Kidney (tissue), 14 donors: ENCODE results near the gene SLC2A4RG. TPM values are rescaled to one million over a fixed set of nuclear protein-coding genes. Genes with fewer than 3 reads are reported as not detected.

Experiments used
- DNase-seq, 5 donors: peaks; one replicate each; pipeline ENCODE4 v3.0.0-alpha.2; 2013 to 2020
- FAIRE-seq: peaks from 2 replicates; lab custom pipeline; 2012; peaks lifted over from hg19 to GRCh38; lab: Jason Lieb, UNC
- H3K27ac ChIP-seq, 2 donors: one replicate each; pipeline ENCODE4 v1.7.0; 2013; ENCODE audit warnings: low read depth in 2 of 2, low read length in 2 of 2, inconsistent platforms in 1 of 2
- H3K27me3 ChIP-seq: one replicate; pipeline ENCODE4 v1.7.1; 2013; ENCODE audit warnings: low read length, inconsistent platforms; ENCODE audit not compliant: control insufficient read depth, insufficient read depth
- H3K36me3 ChIP-seq, 3 donors: one replicate each; pipeline versions ENCODE4 v1.7.0 to v1.7.1; 2013; ENCODE audit warnings: low read length in 3 of 3, control low read depth in 1 of 3, inconsistent platforms in 1 of 3; ENCODE audit not compliant: insufficient read depth in 3 of 3, control insufficient read depth in 2 of 3
- H3K4me1 ChIP-seq, 3 donors: one replicate each; pipeline versions ENCODE4 v1.7.0 to v1.7.1; 2013; ENCODE audit warnings: low read length in 3 of 3, inconsistent platforms in 1 of 3, low read depth in 1 of 3; ENCODE audit not compliant: control insufficient read depth in 2 of 3, insufficient read depth in 2 of 3
- H3K4me3 ChIP-seq, 3 donors: one replicate each; pipeline versions ENCODE4 v1.7.0 to v1.8.1; 2013; ENCODE audit warnings: low read length in 3 of 3, control low read depth in 1 of 3, inconsistent platforms in 1 of 3
- H3K9ac ChIP-seq, 3 donors: one replicate each; pipeline versions ENCODE4 v1.7.0 to v1.7.1; 2013; ENCODE audit warnings: low read length in 3 of 3, control low read depth in 1 of 3, inconsistent platforms in 1 of 3
- H3K9me3 ChIP-seq, 3 donors: one replicate each; pipeline versions ENCODE4 v1.7.0 to v1.7.1; 2013; ENCODE audit warnings: low read length in 3 of 3, control low read depth in 1 of 3, inconsistent platforms in 1 of 3; ENCODE audit not compliant: control insufficient read depth in 2 of 3, insufficient read depth in 1 of 3
- CTCF ChIP-seq: IDR thresholded peaks from 3 replicates; pipeline ENCODE4 v1.5.1; 2012; ENCODE audit warnings: mild to moderate bottlenecking, moderate library complexity, borderline replicate concordance; ENCODE audit not compliant: insufficient read depth; ENCODE audit errors: extremely low read depth
- intact Hi-C: fragments of 100-400 bp; cut with DNase I; formaldehyde crosslinking; loops from one replicate; pipeline ENCODE4 v1.11.1; 2022
- polyA plus RNA-seq: library from polyadenylated mRNA; stranded (reverse); fragments of 350-450 nt; fragmentation: Illumina TruSeq; extraction: RNeasy Lipid Tissue Mini Kit (QIAGEN cat#74804); gene quantifications from one replicate; pipeline ENCODE4 v1.2.3, GENCODE V29; 2014; ENCODE audit warnings: low read depth, low replicate concordance; ENCODE audit not compliant: insufficient read depth
- total RNA-seq: library from RNA; stranded (reverse); fragmentation: NEBNext Ultra II Directional; extraction: Animal tissue kit (Norgen Biotek cat#: 25700); gene quantifications from one replicate; pipeline ENCODE4 v1.2.1, GENCODE V29; 2021
- donor health status: control.
- donor health status: control.
- donor health status: control.
- donor health status: control.
- donor health status: control.
- donor health status: DM: yes; HTN: yes; CAD: no.
- donor health status: Normal renal cell carcinoma (clear cell type).

SLC2A4RG gene
- total and polyA plus RNA-seq, 2 donors from 2014 or later = 154 to 171 TPM

- TF ChIP-seq CTCF = no peak
- H3K36me3 ChIP-seq = no peaks in the 10 kb centered on the region
- intact Hi-C loops = no loop called here
- FAIRE-seq (no peak), DNase-seq (peak in 2 of 5 donors; percentile 66 to 78)
- no peak overlapping the region for H3K9ac ChIP-seq
- H3K27ac ChIP-seq = no peak overlapping the region
- H3K4me1 ChIP-seq = peaks cover 0 to 14% (median 0%) of the 10 kb centered on the region in 3 donors
- peak overlapping the region in 1 of 3 donors; percentile 32 for H3K4me3 ChIP-seq
- no peaks in the 10 kb centered on the region for H3K9me3 ChIP-seq
- H3K27me3 ChIP-seq = no peaks in the 10 kb centered on the region
These were observed 42.2 kb upstream of the SLC2A4RG start for GRCh38 chr20:63697357-63697867.

- TF ChIP-seq CTCF = no peak
- Histone ChIP-seq H3K4me3 (no peak overlapping the region), H3K4me1 (peaks cover 0 to 14% (median 0%) of the 10 kb centered on the region in 3 donors), H3K27me3 (no peaks in the 10 kb centered on the region), H3K36me3 (peaks cover 0 to 2% (median 0%) of the 10 kb centered on the region in 3 donors), H3K27ac (no peak overlapping the region), H3K9ac (no peak overlapping the region), H3K9me3 (no peaks in the 10 kb centered on the region)
- intact Hi-C loops = no loop called here
- no peak for FAIRE-seq
- peak in 2 of 5 donors; percentile 50 to 72 for DNase-seq
These were observed 41.6 kb upstream of the SLC2A4RG start for GRCh38 chr20:63697868-63698545.

GRCh38 chr20:63698739-63699465, 40.7 kb upstream of the SLC2A4RG start:
- peak overlapping the region in 1 of 2 donors; percentile 32 for H3K27ac ChIP-seq
- H3K4me3 ChIP-seq = no peak overlapping the region
- intact Hi-C loops = no loop called here
- peaks cover 0 to 14% (median 0%) of the 10 kb centered on the region in 3 donors for H3K4me1 ChIP-seq
- no peak for TF ChIP-seq CTCF
- H3K9me3 ChIP-seq = no peaks in the 10 kb centered on the region
- DNase-seq = peak in 2 of 5 donors; percentile 46 to 95
- FAIRE-seq = no peak
- no peak overlapping the region for H3K9ac ChIP-seq
- H3K36me3 ChIP-seq = peaks cover 0 to 4% (median 2%) of the 10 kb centered on the region in 3 donors
- no peaks in the 10 kb centered on the region for H3K27me3 ChIP-seq
